SU-DHL-6 (cell line): Measurements from ENCODE around the gene PKD1.
"Not testable (repeated sequence)": the region's sequence is repeated elsewhere in the genome, so short reads cannot be mapped to it uniquely, and the experiment has no call there.

Experiments used
- H2AFZ ChIP-seq: fragments of 200-600 bp; sonication (generic); 2 replicates; pipeline ENCODE4 v1.6.1; 2014; ENCODE audit warnings: low read depth, mild to moderate bottlenecking, moderate library complexity, mixed read lengths, antibody characterized with exemption, low read length; ENCODE audit not compliant: severe bottlenecking
- H3F3A ChIP-seq: fragments of 200-600 bp; shearing (Covaris generic); 2 replicates; pipeline ENCODE4 v1.6.0; 2016; ENCODE audit warnings: antibody characterized with exemption, mild to moderate bottlenecking; ENCODE audit not compliant: insufficient read depth
- H3K27ac ChIP-seq: fragments of 200-600 bp; sonication (generic); 2 replicates; pipeline ENCODE4 v1.5.1; 2016; ENCODE audit warnings: low read depth, mild to moderate bottlenecking, low read length, moderate library complexity, mixed read lengths
- H3K27me3 ChIP-seq: fragments of 200-600 bp; sonication (generic), shearing (Covaris generic); 2 replicates; pipeline ENCODE4 v1.6.0; 2014; ENCODE audit warnings: mild to moderate bottlenecking, low read length
- H3K36me3 ChIP-seq: fragments of 200-600 bp; sonication (generic); 2 replicates; pipeline ENCODE4 v1.6.1; 2014; ENCODE audit warnings: mild to moderate bottlenecking, low read length, mixed read lengths
- H3K4me2 ChIP-seq: fragments of 300-600, 200-600 bp; shearing (Covaris generic), sonication (generic); 2 replicates; pipeline ENCODE4 v1.6.0; 2014; ENCODE audit warnings: low read length, low read depth, mild to moderate bottlenecking; ENCODE audit not compliant: poor library complexity, severe bottlenecking
- H3K4me3 ChIP-seq: fragments of 200-600 bp; sonication (generic); 2 replicates; pipeline ENCODE4 v1.5.1; 2014; ENCODE audit warnings: antibody characterized with exemption, low read length, mild to moderate bottlenecking, mixed read lengths; ENCODE audit not compliant: insufficient read depth, poor library complexity, severe bottlenecking
- H3K79me2 ChIP-seq: fragments of 200-600 bp; sonication (generic); 2 replicates; pipeline ENCODE4 v1.6.1; 2014; ENCODE audit warnings: mild to moderate bottlenecking, low read length, moderate library complexity; ENCODE audit not compliant: insufficient read depth
- H3K9ac ChIP-seq: fragments of 200-600 bp; sonication (generic); 2 replicates; pipeline ENCODE4 v1.7.0; 2014; ENCODE audit warnings: mild to moderate bottlenecking, low read length
- H3K9me2 ChIP-seq: fragments of 200-600 bp; sonication (generic); replicated peaks from 2 replicates; pipeline ENCODE4 v1.6.1; 2014; ENCODE audit warnings: low read length; ENCODE audit not compliant: insufficient read depth
- H3K9me3 ChIP-seq: fragments of 200-600 bp; sonication (generic); 2 replicates; pipeline ENCODE4 v1.6.1; 2014; ENCODE audit warnings: low read length, mixed read lengths; ENCODE audit not compliant: insufficient read depth
- H4K20me1 ChIP-seq: fragments of 200-600 bp; sonication (generic); 2 replicates; pipeline ENCODE4 v1.6.1; 2014; ENCODE audit warnings: low read depth, mild to moderate bottlenecking, antibody characterized with exemption, low read length, moderate library complexity, mixed read lengths

The PKD1 gene

DNA sequence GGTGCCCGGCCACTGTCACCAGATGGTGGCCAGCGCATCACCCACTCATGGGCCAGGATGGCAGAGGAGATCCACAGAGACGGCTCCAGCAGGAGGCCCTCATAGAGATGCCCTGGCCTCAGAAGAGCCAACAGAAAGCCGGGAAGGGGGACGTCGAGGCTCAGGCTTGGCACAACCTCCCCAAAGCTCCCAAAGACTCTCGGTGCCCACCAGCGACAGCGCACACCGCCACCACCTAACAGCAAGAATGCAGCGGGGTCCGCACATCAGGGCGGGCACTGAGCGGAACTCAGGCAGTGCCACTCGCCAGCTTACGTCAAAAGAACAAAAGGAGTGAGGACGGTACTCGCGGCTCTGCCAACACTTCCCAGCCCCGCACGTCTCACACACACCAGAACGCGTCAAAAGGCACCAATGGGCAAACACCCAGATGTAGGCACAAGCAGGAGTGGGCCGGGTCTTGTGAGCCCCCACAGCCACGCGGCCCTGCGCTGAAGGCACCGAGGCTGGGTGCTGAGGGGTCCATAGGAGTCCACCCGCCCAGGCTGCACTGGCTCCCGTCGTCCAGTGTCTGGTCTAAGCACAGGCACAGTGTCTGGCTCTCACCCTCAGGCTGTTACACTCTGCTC, 8.7 kb downstream of the PKD1 start:
- H3K9me2 ChIP-seq, H3K9me3 ChIP-seq, H3K79me2 ChIP-seq, H3K4me3 ChIP-seq, H3K4me2 ChIP-seq, H3K9ac ChIP-seq, H2AFZ ChIP-seq, H4K20me1 ChIP-seq, H3F3A ChIP-seq, H3K27me3 ChIP-seq, H3K27ac ChIP-seq, H3K36me3 ChIP-seq: not testable (repeated sequence)

DNA sequence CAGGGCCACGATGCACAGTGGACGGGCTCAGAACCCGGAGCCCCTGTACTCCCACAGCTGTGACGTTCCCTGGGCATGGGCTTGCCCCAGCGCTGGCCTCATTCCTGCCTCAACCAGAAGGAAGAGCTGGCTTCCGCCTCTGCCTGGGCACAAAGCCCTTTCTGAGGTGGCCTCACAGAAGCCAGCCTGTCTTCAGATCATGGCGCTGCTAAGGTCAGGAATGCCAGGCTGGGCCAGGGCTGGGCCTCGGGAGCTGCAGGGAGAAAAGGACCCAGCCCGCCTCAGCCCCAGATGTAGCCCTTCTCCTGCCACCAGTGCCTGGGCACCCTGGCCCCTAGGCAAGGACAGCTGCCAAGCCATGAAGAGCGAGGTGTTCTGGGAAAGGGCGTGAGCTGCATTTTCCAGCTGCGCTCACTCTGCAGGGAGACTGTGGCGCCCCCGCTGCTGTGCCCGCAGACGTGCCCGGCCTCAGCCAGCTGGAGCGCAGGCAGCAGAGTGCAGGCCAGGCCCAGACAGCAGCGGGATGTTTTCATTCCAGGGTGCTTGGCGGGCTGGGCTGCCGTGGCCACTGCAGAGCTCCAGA, 9.4 kb downstream of the PKD1 start:
- not testable (repeated sequence) for H3F3A ChIP-seq, H3K4me2 ChIP-seq, H2AFZ ChIP-seq, H4K20me1 ChIP-seq, H3K79me2 ChIP-seq, H3K9me3 ChIP-seq, H3K27ac ChIP-seq, H3K27me3 ChIP-seq, H3K9ac ChIP-seq, H3K36me3 ChIP-seq, H3K4me3 ChIP-seq, H3K9me2 ChIP-seq

DNA sequence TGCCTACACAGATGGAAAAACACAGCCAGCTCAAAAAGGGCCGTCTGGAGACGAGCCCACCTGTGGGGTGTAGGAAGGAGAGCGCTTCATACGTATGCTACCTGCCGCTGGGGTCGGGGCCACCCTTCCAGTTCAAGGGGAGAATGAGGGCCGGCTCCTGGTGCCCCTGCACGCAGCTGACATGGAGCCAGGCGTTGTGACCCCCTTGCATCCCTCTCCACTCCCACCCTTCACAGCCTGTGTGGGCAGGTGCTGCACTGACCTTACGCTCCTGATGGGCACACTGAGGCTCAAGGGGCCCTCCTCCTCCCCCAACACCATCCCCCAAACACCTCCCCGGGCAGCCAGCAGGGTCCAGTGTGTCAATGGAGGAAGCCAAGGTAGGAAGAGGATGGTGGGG, 10.1 kb downstream of the PKD1 start:
- not testable (repeated sequence) for H3K4me3 ChIP-seq

DNA sequence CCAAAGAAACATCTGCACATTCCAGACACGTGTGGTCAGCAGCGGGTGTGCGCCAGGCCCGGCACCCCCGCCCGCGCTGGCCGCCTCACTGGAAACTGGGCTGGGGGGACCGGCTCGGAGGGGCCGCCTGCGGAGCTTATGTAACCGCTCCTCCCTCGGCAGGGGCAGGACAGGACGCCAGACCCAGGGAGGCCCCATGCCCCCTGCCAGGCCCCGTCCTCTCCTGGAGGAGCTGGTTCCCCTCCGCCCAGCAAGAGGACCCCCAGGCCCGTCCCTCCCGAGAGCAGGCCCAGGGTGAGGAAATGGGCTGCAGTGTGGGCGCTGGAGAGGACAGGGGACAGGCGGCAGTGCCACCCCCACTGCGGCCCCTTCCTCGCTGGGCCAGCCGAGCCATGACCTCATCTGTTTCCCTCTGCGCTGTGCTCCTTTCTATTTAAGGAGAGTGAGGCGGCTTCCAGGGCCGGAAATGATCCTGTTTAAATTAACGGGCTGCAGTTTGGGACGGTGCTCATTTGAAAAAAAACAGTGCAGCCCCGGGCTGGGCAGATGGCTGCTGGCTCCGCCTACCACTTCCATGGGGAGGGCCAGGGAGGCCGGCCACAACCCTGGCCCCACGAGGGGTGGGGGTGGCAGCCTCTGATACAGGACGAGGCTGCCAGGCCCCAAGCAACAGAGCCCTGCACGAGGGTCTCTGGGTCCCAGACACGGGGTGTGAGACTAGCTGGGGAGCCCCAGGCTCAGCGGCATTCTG, 10.8 kb downstream of the PKD1 start:
- H3K27ac ChIP-seq, H3K4me3 ChIP-seq, H3K4me2 ChIP-seq, H3K79me2 ChIP-seq, H2AFZ ChIP-seq, H3K9ac ChIP-seq, H4K20me1 ChIP-seq, H3K9me3 ChIP-seq, H3K36me3 ChIP-seq, H3K9me2 ChIP-seq, H3K27me3 ChIP-seq, H3F3A ChIP-seq: not testable (repeated sequence)

More for the DNA sequence above, 10.1 kb downstream of the PKD1 start:
- H3K36me3 ChIP-seq, H3K4me2 ChIP-seq, H3K27me3 ChIP-seq, H4K20me1 ChIP-seq, H2AFZ ChIP-seq, H3K9me3 ChIP-seq, H3K27ac ChIP-seq, H3F3A ChIP-seq, H3K9me2 ChIP-seq, H3K79me2 ChIP-seq, H3K9ac ChIP-seq: not testable (repeated sequence)

DNA sequence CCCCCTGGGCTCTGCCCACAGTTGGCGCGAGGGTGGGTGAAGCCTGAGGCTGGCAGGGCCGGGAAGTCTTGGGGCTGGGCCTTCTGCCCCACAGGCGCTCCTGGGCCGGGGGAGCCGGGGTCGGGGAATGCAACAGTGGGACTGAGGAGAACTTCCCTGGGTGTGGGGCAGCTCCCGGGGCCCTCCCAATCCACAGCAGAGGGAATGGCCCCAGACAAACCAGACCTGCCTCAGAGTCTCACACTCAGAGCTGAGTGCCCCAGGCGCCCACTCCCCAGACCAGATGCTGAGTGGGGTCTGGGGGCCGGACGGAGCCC, 11.4 kb downstream of the PKD1 start:
- not testable (repeated sequence) for H3K4me2 ChIP-seq, H3K27ac ChIP-seq, H3F3A ChIP-seq, H3K9me2 ChIP-seq, H3K36me3 ChIP-seq, H3K9me3 ChIP-seq, H4K20me1 ChIP-seq, H2AFZ ChIP-seq, H3K27me3 ChIP-seq, H3K9ac ChIP-seq, H3K4me3 ChIP-seq, H3K79me2 ChIP-seq

DNA sequence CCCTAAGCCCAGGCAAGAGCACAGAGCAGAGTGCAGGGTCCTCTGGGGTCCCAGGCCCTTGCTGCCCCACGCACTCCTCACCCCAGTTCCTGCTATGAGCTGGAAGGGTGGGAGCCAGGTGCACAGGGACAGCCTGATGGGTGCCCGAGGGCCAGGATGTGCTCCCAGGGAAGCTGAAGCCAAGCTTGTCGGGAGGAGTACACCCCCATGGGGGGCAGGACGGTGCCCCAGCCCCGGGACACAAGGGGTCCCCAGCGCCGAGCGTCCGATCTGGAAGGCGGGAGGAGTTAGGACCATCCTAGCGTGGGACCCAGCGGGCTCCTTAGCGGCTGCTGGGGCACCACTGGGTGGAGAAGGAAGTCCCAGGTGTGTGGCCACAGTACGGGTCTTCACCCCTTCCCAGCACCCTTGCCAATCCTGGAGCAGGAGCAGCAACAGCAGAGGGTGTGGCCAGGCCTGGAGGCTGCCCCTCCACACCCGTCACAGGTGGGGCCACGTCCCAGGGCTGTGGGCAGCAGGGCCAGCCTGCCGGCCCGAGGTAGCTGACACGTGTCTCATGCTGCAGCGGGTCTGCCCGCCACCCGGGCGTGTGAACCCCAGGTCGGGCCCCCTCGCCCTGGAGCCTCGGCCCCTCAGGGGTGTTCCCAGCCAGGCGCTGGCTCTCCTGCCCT, 11.9 kb downstream of the PKD1 start:
- not testable (repeated sequence) for H3K27me3 ChIP-seq, H2AFZ ChIP-seq, H3K4me2 ChIP-seq, H3K4me3 ChIP-seq, H3K79me2 ChIP-seq, H3K9me3 ChIP-seq, H4K20me1 ChIP-seq, H3K36me3 ChIP-seq, H3K27ac ChIP-seq, H3F3A ChIP-seq, H3K9me2 ChIP-seq, H3K9ac ChIP-seq

DNA sequence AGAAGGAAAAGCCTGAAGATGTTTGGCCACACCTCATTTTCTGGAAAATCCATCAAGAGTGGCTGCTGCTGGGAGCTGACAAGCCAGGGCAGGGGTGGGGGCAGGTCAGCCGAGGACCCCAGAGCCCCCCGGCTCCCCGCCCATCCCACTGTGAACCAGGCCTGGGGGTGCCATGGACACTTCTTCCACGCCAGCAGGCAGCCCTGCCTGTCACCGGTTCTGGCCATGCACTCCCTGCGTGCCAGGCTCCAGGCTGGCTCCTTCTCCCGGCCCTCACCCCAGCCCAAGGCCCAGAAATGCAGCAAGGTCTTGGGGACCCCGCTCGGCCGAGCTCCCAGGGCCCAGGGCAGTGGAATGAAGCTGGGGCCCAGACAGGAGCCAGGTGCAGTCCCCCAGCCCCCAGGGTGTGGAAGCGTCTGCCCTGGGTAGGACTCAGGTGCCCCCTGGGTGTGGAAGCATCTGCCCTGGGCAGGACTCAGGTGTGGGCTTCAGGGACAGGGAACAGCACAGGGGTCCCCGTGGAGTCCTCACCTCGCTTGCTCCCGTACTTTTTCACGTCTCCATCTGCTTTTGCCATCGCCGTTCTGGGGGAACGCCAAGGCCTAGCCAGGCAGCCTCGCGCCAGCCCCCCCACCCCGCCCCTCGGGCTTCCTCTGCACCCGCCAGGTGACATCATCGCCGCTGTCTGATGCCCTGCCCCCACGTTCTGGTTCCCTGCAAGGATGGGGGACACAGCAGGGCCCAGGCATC, 12.6 kb downstream of the PKD1 start:
- not testable (repeated sequence) for H2AFZ ChIP-seq, H3K27ac ChIP-seq

More for the DNA sequence above, 12.6 kb downstream of the PKD1 start:
- not testable (repeated sequence) for H3F3A ChIP-seq, H3K36me3 ChIP-seq, H3K9ac ChIP-seq, H3K9me3 ChIP-seq, H3K79me2 ChIP-seq, H3K27me3 ChIP-seq, H3K9me2 ChIP-seq, H3K4me3 ChIP-seq, H4K20me1 ChIP-seq, H3K4me2 ChIP-seq
